H1 (cell line): Measurements from ENCODE around the gene IRX4. TPM values are rescaled to one million over a fixed set of nuclear protein-coding genes. Genes with fewer than 3 reads are reported as not detected.

Experiments
- CTCF ChIA-PET: fragments of 300-600 bp; sonication (Branson Sonifier 250); formaldehyde crosslinking; loops from one replicate; lab custom pipeline; 2021; ENCODE audit not compliant: partially characterized antibody; lab: Charles Lee
- POLR2A ChIA-PET: fragments of 300-600 bp; sonication (Branson Sonifier 250); formaldehyde crosslinking; loops from one replicate; lab custom pipeline; 2021; ENCODE audit warnings: inconsistent platforms; ENCODE audit not compliant: partially characterized antibody; lab: Charles Lee
- DNase-seq, 2 experiments: peaks; one replicate each; pipeline versions ENCODE4 v3.0.0 to v3.0.0-alpha.2; 2010 to 2022; ENCODE audit warnings: low spot score in 2 of 2, low read depth in 1 of 2, mixed read lengths in 1 of 2
- FAIRE-seq: peaks from 2 replicates; lab custom pipeline; 2011; peaks lifted over from hg19 to GRCh38; lab: Jason Lieb, UNC
- H2AFZ ChIP-seq: 2 replicates; pipeline ENCODE4 v1.8.1; 2012; ENCODE audit warnings: low read length, inconsistent platforms
- H2AK5ac ChIP-seq: 2 replicates; pipeline ENCODE4 v1.6.1; 2013; ENCODE audit warnings: low read depth, low read length
- H2BK120ac ChIP-seq: replicated peaks from 2 replicates; pipeline ENCODE3; 2013; ENCODE audit warnings: low read depth, low read length, inconsistent platforms
- H2BK12ac ChIP-seq: 2 replicates; pipeline ENCODE4 v1.6.1; 2013; ENCODE audit warnings: low read depth, low read length
- H2BK15ac ChIP-seq: 2 replicates; pipeline ENCODE4 v1.6.1; 2013; ENCODE audit warnings: low read length
- H2BK20ac ChIP-seq: 2 replicates; pipeline ENCODE4 v1.6.1; 2013; ENCODE audit warnings: low read length
- H2BK5ac ChIP-seq: 2 replicates; pipeline ENCODE4 v1.6.1; 2013; ENCODE audit warnings: low read depth, low read length
- H3K14ac ChIP-seq: 2 replicates; pipeline ENCODE4 v1.6.1; 2013; ENCODE audit warnings: inconsistent platforms; ENCODE audit not compliant: insufficient read length
- H3K18ac ChIP-seq: 2 replicates; pipeline ENCODE4 v1.6.1; 2013; ENCODE audit warnings: low read length; ENCODE audit errors: extremely low read depth
- H3K23ac ChIP-seq: 2 replicates; pipeline ENCODE4 v1.6.1; 2013; ENCODE audit warnings: inconsistent platforms; ENCODE audit not compliant: insufficient read length
- H3K23me2 ChIP-seq: 2 replicates; pipeline ENCODE4 v1.6.1; 2013; ENCODE audit warnings: low read depth, low read length
- H3K27ac ChIP-seq: 2 replicates; pipeline ENCODE4 v1.6.1; 2011; ENCODE audit warnings: low read depth, low read length, inconsistent platforms
- H3K27me3 ChIP-seq, 4 experiments: replicated peaks in 1 of 4; 1 replicate in 1 of 4; 2 replicates in 3 of 4; pipeline versions ENCODE4 v1.6.1 to v1.8.1; 2011 to 2013; ENCODE audit warnings: low read length in 3 of 4, mild to moderate bottlenecking in 3 of 4, inconsistent platforms in 2 of 4, mixed read lengths in 2 of 4, moderate library complexity in 1 of 4; ENCODE audit not compliant: control insufficient read depth in 3 of 4, insufficient read depth in 3 of 4; ENCODE audit errors: extremely low read depth in 1 of 4
- H3K36me3 ChIP-seq, 4 experiments: 2 replicates each; pipeline versions ENCODE4 v1.6.1 to v1.8.1; 2011 to 2013; ENCODE audit warnings: mild to moderate bottlenecking in 4 of 4, low read length in 3 of 4, moderate library complexity in 2 of 4, control low read depth in 1 of 4, inconsistent platforms in 1 of 4; ENCODE audit not compliant: insufficient read depth in 4 of 4, control insufficient read depth in 2 of 4
- H3K4ac ChIP-seq: replicated peaks from 2 replicates; pipeline ENCODE3; 2013; ENCODE audit warnings: low read length, low read depth, mixed read lengths, inconsistent platforms; ENCODE audit not compliant: insufficient read length
- H3K4me1 ChIP-seq, 4 experiments: replicated peaks in 1 of 4; 1 replicate in 1 of 4; 2 replicates in 3 of 4; pipeline versions ENCODE4 v1.6.1 to v1.8.1; 2011 to 2013; ENCODE audit warnings: low read length in 3 of 4, inconsistent platforms in 2 of 4, mixed read lengths in 1 of 4; ENCODE audit not compliant: insufficient read depth in 4 of 4, control insufficient read depth in 3 of 4
- H3K4me2 ChIP-seq, 2 experiments: 2 replicates each; pipeline versions ENCODE4 v1.6.1 to v1.8.1; 2011 to 2013; ENCODE audit warnings: low read depth in 2 of 2, low read length in 2 of 2, control low read depth in 1 of 2, inconsistent platforms in 1 of 2, mild to moderate bottlenecking in 1 of 2; ENCODE audit not compliant: insufficient read depth in 1 of 2
- H3K4me3 ChIP-seq, 4 experiments: fragments of 200-600, 300-600 bp in 1 of 4; sonication (generic), shearing (Covaris generic), sonication (Bioruptor Twin) in 1 of 4; 2 replicates each; pipeline versions ENCODE4 v1.5.1 to v1.8.1; 2011 to 2016; ENCODE audit warnings: low read length in 4 of 4, low read depth in 3 of 4, control low read depth in 2 of 4, inconsistent platforms in 2 of 4, mild to moderate bottlenecking in 2 of 4, mixed read lengths in 1 of 4, moderate library complexity in 1 of 4; ENCODE audit not compliant: insufficient read depth in 2 of 4; ENCODE audit errors: extremely low read depth in 1 of 4
- H3K56ac ChIP-seq: replicated peaks from 2 replicates; pipeline ENCODE3; 2013; ENCODE audit warnings: low read depth, mild to moderate bottlenecking, mixed read lengths, low read length, inconsistent platforms; ENCODE audit not compliant: insufficient read length
- H3K79me1 ChIP-seq: 2 replicates; pipeline ENCODE4 v1.6.1; 2013; ENCODE audit warnings: low read depth, low read length, control low read depth
- H3K79me2 ChIP-seq, 2 experiments: 2 replicates each; pipeline versions ENCODE4 v1.6.1 to v1.8.1; 2012 to 2013; ENCODE audit warnings: low read length in 2 of 2, mild to moderate bottlenecking in 2 of 2, inconsistent platforms in 1 of 2; ENCODE audit not compliant: insufficient read depth in 2 of 2, control insufficient read depth in 1 of 2
- H3K9ac ChIP-seq, 4 experiments: replicated peaks in 1 of 4; 1 replicate in 1 of 4; 2 replicates in 3 of 4; pipeline versions ENCODE4 v1.6.1 to v1.8.1; 2011 to 2013; ENCODE audit warnings: low read depth in 3 of 4, low read length in 3 of 4, control low read depth in 2 of 4, mild to moderate bottlenecking in 2 of 4, moderate library complexity in 2 of 4, inconsistent platforms in 1 of 4; ENCODE audit errors: extremely low read depth in 1 of 4
- H3K9me3 ChIP-seq, 2 experiments: 2 replicates each; pipeline versions ENCODE4 v1.6.1 to v1.8.1; 2012 to 2013; ENCODE audit warnings: mild to moderate bottlenecking in 2 of 2, moderate library complexity in 2 of 2, control low read depth in 1 of 2, inconsistent platforms in 1 of 2, low read depth in 1 of 2, low read length in 1 of 2, mixed read lengths in 1 of 2; ENCODE audit not compliant: insufficient read depth in 2 of 2
- H4K20me1 ChIP-seq, 2 experiments: replicated peaks in 1 of 2; 2 replicates each; pipeline versions ENCODE3 to v1.8.1; 2011 to 2013; ENCODE audit warnings: inconsistent platforms in 2 of 2, low read length in 2 of 2, mild to moderate bottlenecking in 1 of 2; ENCODE audit not compliant: insufficient read depth in 2 of 2, control insufficient read depth in 1 of 2
- H4K5ac ChIP-seq: 2 replicates; pipeline ENCODE4 v1.6.1; 2013; ENCODE audit warnings: low read length, low read depth, mixed read lengths, inconsistent platforms; ENCODE audit not compliant: insufficient read length
- H4K8ac ChIP-seq: 2 replicates; pipeline ENCODE4 v1.8.0; 2013; ENCODE audit warnings: mild to moderate bottlenecking, moderate library complexity, low read length, inconsistent platforms; ENCODE audit not compliant: insufficient read depth; ENCODE audit errors: extremely low read depth
- H4K91ac ChIP-seq: replicated peaks from 2 replicates; pipeline ENCODE3; 2013; ENCODE audit warnings: low read length, mixed read lengths, inconsistent platforms; ENCODE audit not compliant: insufficient read length
- BACH1 ChIP-seq: IDR thresholded peaks from 2 replicates; pipeline ENCODE4 v1.6.1; 2012; ENCODE audit warnings: low read length, improper control_type of control experiment
- BCL11A ChIP-seq, 2 experiments: IDR thresholded peaks; one replicate each; pipeline ENCODE4 v1.6.1; 2011; ENCODE audit warnings: low read depth in 2 of 2, low read length in 2 of 2, mild to moderate bottlenecking in 2 of 2
- CBX8 ChIP-seq: fragments of 300-800, 300-1000 bp; sonication (generic); IDR thresholded peaks from 2 replicates; pipeline ENCODE4 v1.7.1; 2016; ENCODE audit warnings: low read depth, low read length, borderline replicate concordance
- EGR1 ChIP-seq: IDR thresholded peaks from 2 replicates; pipeline ENCODE4 v1.6.1; 2011; ENCODE audit warnings: low read depth, low read length, borderline replicate concordance
- EP300 ChIP-seq, 2 experiments: IDR thresholded peaks; 1 replicate in 1 of 2; 2 replicates in 1 of 2; pipeline ENCODE4 v1.6.1; 2011 to 2012; ENCODE audit warnings: low read depth in 2 of 2, low read length in 2 of 2, mild to moderate bottlenecking in 2 of 2, borderline replicate concordance in 1 of 2, inconsistent platforms in 1 of 2, moderate library complexity in 1 of 2
- HDAC6 ChIP-seq: IDR thresholded peaks from one replicate; pipeline ENCODE4 v1.7.1; 2012; ENCODE audit warnings: low read depth, mild to moderate bottlenecking, inconsistent platforms, low read length, moderate library complexity
- JUND ChIP-seq: IDR thresholded peaks from 2 replicates; pipeline ENCODE4 v1.6.1; 2011; ENCODE audit warnings: mild to moderate bottlenecking, improper control_type of control experiment, low read length
- KDM4A ChIP-seq: IDR thresholded peaks from one replicate; pipeline ENCODE4 v1.7.1; 2012; ENCODE audit warnings: low read depth, mild to moderate bottlenecking, moderate library complexity, low read length, inconsistent platforms; ENCODE audit not compliant: severe bottlenecking
- KDM5A ChIP-seq: fragments of 200-600 bp; IDR thresholded peaks from 2 replicates; pipeline ENCODE4 v1.7.1; 2012; ENCODE audit warnings: mild to moderate bottlenecking, low read length, inconsistent platforms, mixed read lengths
- NRF1 ChIP-seq: IDR thresholded peaks from 2 replicates; pipeline ENCODE4 v1.6.1; 2011; ENCODE audit warnings: mild to moderate bottlenecking, low read depth, low read length, improper control_type of control experiment
- RAD21 ChIP-seq, 2 experiments: IDR thresholded peaks in 1 of 2; conservative IDR thresholded peaks in 1 of 2; 2 replicates each; pipeline ENCODE4 v1.6.1; 2011; ENCODE audit warnings: low read depth in 2 of 2, low read length in 2 of 2, improper control_type of control experiment in 1 of 2, inconsistent platforms in 1 of 2, mild to moderate bottlenecking in 1 of 2, moderate library complexity in 1 of 2
- SAP30 ChIP-seq: fragments of 300-600 bp; sonication (generic); IDR thresholded peaks from 2 replicates; pipeline ENCODE4 v1.7.1; 2012; ENCODE audit warnings: low read length, moderate library complexity, mild to moderate bottlenecking, inconsistent platforms; ENCODE audit not compliant: insufficient read depth, insufficient replicate concordance
- SIRT6 ChIP-seq: IDR thresholded peaks from one replicate; pipeline ENCODE4 v1.7.1; 2012; ENCODE audit warnings: low read length, inconsistent platforms
- TAF7 ChIP-seq: optimal IDR thresholded peaks from 2 replicates; pipeline ENCODE3; 2011; ENCODE audit warnings: low read depth, mild to moderate bottlenecking, inconsistent platforms, low read length, moderate library complexity, borderline replicate concordance
- WGBS, 2 experiments: shearing (Covaris generic) in 1 of 2; methylation state at CpG; one replicate each; pipeline versions ENCODE4 v1.1.6 to v1.1.7; 2013 to 2015; ENCODE audit warnings: low lambda C conversion rate in 2 of 2, mixed read lengths in 2 of 2, inconsistent platforms in 1 of 2, low coverage in 1 of 2, missing lambda C conversion rate in 1 of 2; ENCODE audit not compliant: insufficient replicate concordance in 2 of 2, insufficient coverage in 1 of 2, insufficient read length in 1 of 2; ENCODE audit errors: extremely low coverage in 1 of 2, missing lambda C conversion rate in 1 of 2; 5-methylcytosine and 5-hydroxymethylcytosine counted together
- polyA plus RNA-seq, 7 experiments: library from polyadenylated mRNA; depleted of rRNA in 3 of 7; stranded (reverse) in 5 of 7; unstranded in 2 of 7; fragments of >200 nt in 5 of 7; fragments of 200-250 nt in 2 of 7; gene quantifications; 1 replicate in 5 of 7; 2 replicates in 1 of 7; 4 replicates in 1 of 7; pipeline versions ENCODE4 v1.2.1 to v1.2.3, GENCODE V29; 2011 to 2013; ENCODE audit warnings: missing spikeins in 2 of 7, mixed read lengths in 2 of 7
- total RNA-seq: library from RNA; stranded (reverse); fragmentation: NEBNext Ultra II Directional; extraction: Animal tissue kit (Norgen Biotek cat#: 25700); gene quantifications from 2 replicates; pipeline ENCODE4 v1.2.1, GENCODE V29; 2021

IRX4 gene
- total and polyA plus RNA-seq, 2 of the 8 experiments (the other 6 are each of a cell fraction or from before 2014, with no cell fraction given), result 0.45 to 1.2 TPM

DNA sequence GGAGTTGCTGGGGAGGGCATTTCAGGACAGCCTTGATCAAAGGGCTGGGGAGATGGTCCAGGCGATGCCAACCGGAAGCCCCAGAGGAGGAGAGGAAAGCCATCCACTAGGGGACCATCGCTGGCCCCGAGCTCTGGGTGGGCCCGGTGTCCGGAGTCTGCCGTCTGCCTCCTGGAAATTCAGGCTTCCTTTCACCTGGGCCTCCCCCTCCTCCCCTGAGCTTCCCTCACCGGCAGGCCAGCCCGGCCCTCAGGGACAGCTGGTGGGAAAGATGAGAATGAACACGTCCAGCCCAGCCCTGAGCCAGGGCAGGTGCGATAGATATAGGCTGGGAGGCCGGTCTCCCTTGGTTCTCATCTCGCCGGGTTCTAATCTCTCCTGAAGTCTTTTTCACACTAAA lies 17.2 kb downstream of the IRX4 start:
- POLR2A ChIA-PET, result no interaction called here
- Histone ChIP-seq H2AK5ac (no peak overlapping the region), H4K91ac (no peak overlapping the region), H3K56ac (no peak overlapping the region), H3K4me1 (peaks cover 0 to 6% (median 3%) of the 10 kb centered on the region in 4 experiments; a peak in 4 of 7 replicates), H3K9me3 (peaks cover 4 to 5% of the 10 kb centered on the region in 2 experiments; a peak in 1 of 4 replicates), H4K20me1 (peaks cover 0 to 5% of the 10 kb centered on the region in 2 experiments), H2BK5ac (no peak overlapping the region), H3K4ac (no peak overlapping the region), H3K23me2 (peaks cover 5% of the 10 kb centered on the region), H3K4me3 (no peak overlapping the region), H3K36me3 (no peaks in the 10 kb centered on the region), H3K79me2 (no peaks in the 10 kb centered on the region), H2AFZ (no peak overlapping the region), H3K9ac (no peak overlapping the region), H3K4me2 (no peak overlapping the region), H4K5ac (no peak overlapping the region), H2BK20ac (no peak overlapping the region), H4K8ac (no peak overlapping the region), H2BK12ac (no peak overlapping the region), H3K79me1 (peaks cover 4% of the 10 kb centered on the region; the same call in 1 of the 2 replicates), H3K18ac (no peak overlapping the region), H3K27ac (no peak overlapping the region), H2BK15ac (no peak overlapping the region), H3K14ac (no peak overlapping the region), H2BK120ac (no peak overlapping the region), H3K27me3 (peaks cover 0 to 8% (median 4%) of the 10 kb centered on the region in 4 experiments; a peak in 4 of 7 replicates), H3K23ac (no peak overlapping the region)
- CTCF ChIA-PET, result interaction anchor here (0.9 kb wide), 2 partner anchors 10 to 212 kb away, joined by 3 to 4 read pairs; no protein-coding TSS in a partner anchor
- no peak for FAIRE-seq
- WGBS, 2 experiments, result 85% methylated on average over 11 of the region's 14 CpGs; no CpG with 5 or more reads in 1 of the 2 experiments
- DNase-seq, result no peak
- TF ChIP-seq RAD21 (IDR thresholded peaks at IDR 0.05 in 1 of 2, conservative IDR thresholded peaks at IDR 0.05 in 1 of 2; ENCODE audit: low read depth in 2 of 2, low read length in 2 of 2), result no peak
- TF ChIP-seq CBX8, result no peak
- no peak for TF ChIP-seq NRF1
- no peak for TF ChIP-seq SAP30
- no peak for TF ChIP-seq BCL11A (IDR thresholded peaks at IDR 0.05; ENCODE audit: low read depth in 2 of 2, low read length in 2 of 2)
- TF ChIP-seq EP300 (IDR thresholded peaks at IDR 0.05; ENCODE audit: borderline replicate concordance in 1 of 2, low read depth in 2 of 2, low read length in 2 of 2), result no peak
- no peak for TF ChIP-seq BACH1
- no peak for TF ChIP-seq KDM4A
- TF ChIP-seq SIRT6, result no peak
- TF ChIP-seq TAF7, result no peak
- TF ChIP-seq EGR1, result no peak
- TF ChIP-seq JUND, result no peak
- no peak for TF ChIP-seq HDAC6
- no peak for TF ChIP-seq KDM5A
